ENCODE data around the gene BTBD16.

DNA sequence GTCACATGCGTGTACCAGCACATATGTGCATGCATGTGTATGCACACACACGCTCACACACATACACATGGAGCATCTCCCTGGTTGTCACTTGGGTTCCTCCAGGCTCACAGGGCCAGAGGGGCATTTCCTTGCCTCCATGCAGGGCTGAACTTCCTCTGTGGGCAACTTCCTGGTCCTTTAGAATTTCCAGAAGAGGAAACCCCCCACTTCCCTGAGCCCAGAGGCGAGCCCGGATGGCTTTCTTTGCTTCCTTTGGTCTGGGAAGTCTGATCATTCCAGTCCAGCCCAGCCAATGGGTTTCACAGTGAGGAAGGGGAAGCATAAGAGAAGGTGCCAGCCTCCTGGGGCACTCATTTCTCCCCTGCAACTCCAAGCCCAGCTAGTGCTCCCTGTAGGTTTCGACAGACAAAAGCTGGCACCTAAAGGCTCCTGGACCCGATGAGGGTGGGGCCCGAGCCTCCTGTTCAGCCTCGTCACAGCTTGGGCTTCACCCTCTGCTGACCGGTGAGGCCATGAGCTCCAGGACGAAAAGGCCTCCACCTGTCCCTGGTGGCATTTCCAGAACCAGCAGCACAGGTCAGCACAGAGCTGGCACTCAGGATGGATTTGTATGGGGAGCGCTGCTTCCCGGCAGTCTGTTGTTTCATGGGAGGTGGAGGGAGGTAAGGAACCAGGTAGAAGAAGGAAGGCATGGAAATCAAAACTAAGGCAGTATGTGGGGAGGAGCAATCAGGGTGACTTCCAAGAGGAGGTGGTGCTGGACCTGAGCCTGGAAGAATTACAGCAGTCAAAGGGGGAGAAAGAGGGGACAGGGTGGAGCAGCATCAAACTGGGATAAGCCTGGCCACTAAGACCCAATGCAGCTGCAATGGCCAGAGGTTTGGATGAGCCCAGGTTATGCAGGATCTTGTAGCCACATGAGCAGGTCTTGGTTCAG is 23.7 kb downstream of the BTBD16 start:
- TF ChIP-seq ESRRA (CRISPR knock-in tag; IDR thresholded peaks at IDR 0.05; ENCODE audit: borderline replicate concordance) (no peak), KAT7 (CRISPR knock-in tag; IDR thresholded peaks at IDR 0.05; ENCODE audit: borderline replicate concordance) (no peak), CTCF (IDR thresholded peaks at IDR 0.05) (no peak), TEAD4 (CRISPR knock-in tag; IDR thresholded peaks at IDR 0.05) (no peak), NR2C2 (CRISPR knock-in tag; IDR thresholded peaks at IDR 0.05) (no peak)
- TF ChIP-seq, protein P1, sequence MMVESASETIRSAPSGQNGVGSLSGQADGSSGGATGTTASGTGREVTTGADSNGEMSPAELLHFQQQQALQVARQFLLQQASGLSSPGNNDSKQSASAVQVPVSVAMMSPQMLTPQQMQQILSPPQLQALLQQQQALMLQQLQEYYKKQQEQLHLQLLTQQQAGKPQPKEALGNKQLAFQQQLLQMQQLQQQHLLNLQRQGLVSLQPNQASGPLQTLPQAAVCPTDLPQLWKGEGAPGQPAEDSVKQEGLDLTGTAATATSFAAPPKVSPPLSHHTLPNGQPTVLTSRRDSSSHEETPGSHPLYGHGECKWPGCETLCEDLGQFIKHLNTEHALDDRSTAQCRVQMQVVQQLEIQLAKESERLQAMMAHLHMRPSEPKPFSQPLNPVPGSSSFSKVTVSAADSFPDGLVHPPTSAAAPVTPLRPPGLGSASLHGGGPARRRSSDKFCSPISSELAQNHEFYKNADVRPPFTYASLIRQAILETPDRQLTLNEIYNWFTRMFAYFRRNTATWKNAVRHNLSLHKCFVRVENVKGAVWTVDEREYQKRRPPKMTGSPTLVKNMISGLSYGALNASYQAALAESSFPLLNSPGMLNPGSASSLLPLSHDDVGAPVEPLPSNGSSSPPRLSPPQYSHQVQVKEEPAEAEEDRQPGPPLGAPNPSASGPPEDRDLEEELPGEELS (CRISPR knock-in tag; IDR thresholded peaks at IDR 0.05): no peak
